Measurements from ENCODE around the gene CCDC30. TPM values are rescaled to one million over a fixed set of nuclear protein-coding genes. Genes with fewer than 3 reads are reported as not detected.
"Not testable (repeated sequence)": the region's sequence is repeated elsewhere in the genome, so short reads cannot be mapped to it uniquely, and the experiment has no call there.

The CCDC30 gene
- total and polyA plus RNA-seq, 10 of the 15 experiments (the other 5 are each of a cell fraction or from before 2014, with no cell fraction given) = 0.46 to 1.8 (median 1.0) TPM

DNA sequence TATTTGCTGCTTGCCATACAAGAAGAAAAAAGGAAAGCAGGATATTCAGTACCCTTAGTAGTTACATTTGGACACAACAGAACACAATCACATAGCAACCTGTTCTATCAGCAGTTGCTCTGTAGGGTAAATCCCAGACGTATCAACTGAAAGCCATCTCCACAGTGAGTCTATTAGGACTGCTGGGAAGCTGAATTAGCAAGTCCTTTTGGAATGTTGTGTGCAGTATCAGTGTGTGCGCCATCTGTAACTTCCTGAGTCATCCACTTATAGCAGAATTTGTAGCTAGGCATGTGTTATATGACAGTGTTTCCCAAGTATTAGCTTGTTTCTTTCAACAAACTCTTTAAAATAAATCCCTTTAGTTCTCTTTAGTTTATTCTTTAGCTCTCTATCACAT lies 21.3 kb downstream of the CCDC30 start (continued):
- TF ChIP-seq, protein P1, sequence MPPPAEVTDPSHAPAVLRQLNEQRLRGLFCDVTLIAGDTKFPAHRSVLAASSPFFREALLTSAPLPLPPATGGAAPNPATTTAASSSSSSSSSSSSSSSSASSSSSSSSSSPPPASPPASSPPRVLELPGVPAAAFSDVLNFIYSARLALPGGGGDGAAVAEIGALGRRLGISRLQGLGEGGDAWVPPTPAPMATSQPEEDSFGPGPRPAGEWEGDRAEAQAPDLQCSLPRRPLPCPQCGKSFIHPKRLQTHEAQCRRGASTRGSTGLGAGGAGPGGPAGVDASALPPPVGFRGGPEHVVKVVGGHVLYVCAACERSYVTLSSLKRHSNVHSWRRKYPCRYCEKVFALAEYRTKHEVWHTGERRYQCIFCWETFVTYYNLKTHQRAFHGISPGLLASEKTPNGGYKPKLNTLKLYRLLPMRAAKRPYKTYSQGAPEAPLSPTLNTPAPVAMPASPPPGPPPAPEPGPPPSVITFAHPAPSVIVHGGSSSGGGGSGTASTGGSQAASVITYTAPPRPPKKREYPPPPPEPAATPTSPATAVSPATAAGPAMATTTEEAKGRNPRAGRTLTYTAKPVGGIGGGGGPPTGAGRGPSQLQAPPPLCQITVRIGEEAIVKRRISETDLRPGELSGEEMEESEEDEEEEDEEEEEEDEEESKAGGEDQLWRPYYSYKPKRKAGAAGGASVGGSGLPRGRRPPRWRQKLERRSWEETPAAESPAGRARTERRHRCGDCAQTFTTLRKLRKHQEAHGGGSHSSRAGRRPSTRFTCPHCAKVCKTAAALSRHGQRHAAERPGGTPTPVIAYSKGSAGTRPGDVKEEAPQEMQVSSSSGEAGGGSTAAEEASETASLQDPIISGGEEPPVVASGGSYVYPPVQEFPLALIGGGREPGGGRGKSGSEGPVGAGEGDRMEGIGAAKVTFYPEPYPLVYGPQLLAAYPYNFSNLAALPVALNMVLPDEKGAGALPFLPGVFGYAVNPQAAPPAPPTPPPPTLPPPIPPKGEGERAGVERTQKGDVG (CRISPR knock-in tag; IDR thresholded peaks at IDR 0.05) = no peak

DNA sequence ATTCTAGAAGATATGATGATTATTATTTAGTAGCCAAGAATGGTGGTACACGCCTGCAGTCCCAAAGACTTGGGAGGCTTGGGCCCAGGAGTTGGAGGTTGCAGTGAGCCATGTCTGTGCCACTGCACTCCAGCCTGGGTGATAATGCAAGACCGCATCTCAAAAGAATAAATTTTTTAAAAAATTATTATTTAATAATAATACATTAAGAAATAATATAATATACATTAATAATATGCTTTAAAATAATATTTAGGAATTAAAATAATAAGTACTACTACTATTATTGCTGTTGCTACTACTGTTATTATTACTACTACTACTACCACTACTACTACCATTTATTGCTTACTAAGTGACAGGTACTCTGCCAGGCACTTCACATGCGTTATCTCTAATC lies 27.2 kb downstream of the CCDC30 start:
- Histone ChIP-seq H3K4me1 (ENCODE audit: control insufficient read depth, insufficient read depth, low read length) (no peaks in the 10 kb centered on the region), H3K9ac (ENCODE audit: control insufficient read depth, insufficient read depth, low read length) (no peak overlapping the region), H3K4me3 (no peak overlapping the region), H3K36me3 (ENCODE audit: control insufficient read depth in 2 of 2, insufficient read depth in 2 of 2, low read length in 1 of 2) (no peaks in the 10 kb centered on the region), H2AFZ (ENCODE audit: control insufficient read depth, low read depth, low read length) (no peak overlapping the region), H3K79me2 (ENCODE audit: control insufficient read depth, insufficient read depth, low read length) (no peaks in the 10 kb centered on the region), H3K9me3 (replicated peaks; ENCODE audit: control insufficient read depth, insufficient read depth, low read length) (no peaks in the 10 kb centered on the region), H3K27ac (ENCODE audit: control insufficient read depth, insufficient read depth) (no peak overlapping the region), H4K20me1 (ENCODE audit: control insufficient read depth, insufficient read depth) (no peaks in the 10 kb centered on the region), H3K4me2 (ENCODE audit: control insufficient read depth, insufficient read depth) (no peak overlapping the region), H3K27me3 (replicated peaks in 1 of 2; ENCODE audit: control insufficient read depth in 2 of 2, insufficient read depth in 2 of 2, low read length in 1 of 2) (no peaks in the 10 kb centered on the region)
- no TSS peak for BruUV-seq (replicated peaks)
- DNase-seq (ENCODE audit: low read depth, low spot score) (no peak), FAIRE-seq (no peak), ATAC-seq (no peak)
- in situ Hi-C loops (cut with MboI) = no loop called here
- intact Hi-C loops (cut with micrococcal nuclease; ENCODE audit: unreplicated experiment) = no loop called here
- ChIA-PET SMC1A (ENCODE audit: uncharacterized antibody, unreplicated experiment) (no interaction called here), CTCF (no interaction called here), POLR2A (no interaction called here), RAD21 (ENCODE audit: unreplicated experiment) (no interaction called here)
- TF ChIP-seq CEBPB (IDR thresholded peaks at IDR 0.05; ENCODE audit: borderline replicate concordance in 1 of 2, low read depth in 2 of 2, low read length in 2 of 2) (no peak), BMI1 (IDR thresholded peaks at IDR 0.05; ENCODE audit: borderline replicate concordance) (no peak), SUPT20H (IDR thresholded peaks at IDR 0.05; ENCODE audit: borderline replicate concordance, control insufficient read depth, low read depth, low read length) (no peak), POU2F2 (IDR thresholded peaks at IDR 0.05; ENCODE audit: borderline replicate concordance, low read depth, low read length) (no peak), SIN3A (IDR thresholded peaks at IDR 0.05; ENCODE audit: low read depth, low read length) (no peak), ZNF384 (IDR thresholded peaks at IDR 0.05; ENCODE audit: borderline replicate concordance, low read depth, low read length) (no peak), TCF7 (IDR thresholded peaks at IDR 0.05; ENCODE audit: borderline replicate concordance) (no peak)
- WGBS (ENCODE audit: insufficient coverage, insufficient replicate concordance, low lambda C conversion rate, missing lambda C conversion rate) = 70% methylated on average over 3 of the region's 3 CpGs

DNA sequence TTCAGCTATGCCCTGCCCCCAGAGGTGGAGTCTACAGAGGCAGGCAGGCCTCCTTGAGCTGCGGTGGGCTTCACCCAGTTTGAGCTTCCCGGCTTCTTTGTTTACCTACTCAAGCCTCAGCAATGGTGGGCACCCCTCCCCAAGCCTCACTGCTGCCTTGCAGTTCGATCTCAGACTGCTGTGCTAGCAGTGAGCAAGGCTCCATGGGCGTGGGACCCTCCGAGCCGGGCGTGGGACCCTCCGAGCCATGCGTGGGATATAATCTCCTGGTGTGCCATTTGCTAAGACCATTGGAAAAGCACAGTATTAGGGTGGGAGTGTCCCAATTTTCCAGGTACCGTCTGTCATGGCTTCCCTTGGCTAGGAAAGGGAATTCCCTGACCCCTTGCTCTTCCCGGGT lies 38.9 kb downstream of the CCDC30 start:
- in situ Hi-C loops (cut with MboI); BruUV-seq (replicated peaks); H3K4me3 ChIP-seq; H3K27me3 ChIP-seq (replicated peaks in 1 of 2; ENCODE audit: control insufficient read depth in 2 of 2, insufficient read depth in 2 of 2, low read length in 1 of 2); H3K9me3 ChIP-seq (replicated peaks; ENCODE audit: control insufficient read depth, insufficient read depth, low read length); RAD21 ChIA-PET (ENCODE audit: unreplicated experiment); ATAC-seq; H3K4me2 ChIP-seq (ENCODE audit: control insufficient read depth, insufficient read depth); DNase-seq (ENCODE audit: low read depth, low spot score); CTCF ChIA-PET; SMC1A ChIA-PET (ENCODE audit: uncharacterized antibody, unreplicated experiment); H3K4me1 ChIP-seq (ENCODE audit: control insufficient read depth, insufficient read depth, low read length); H3K9ac ChIP-seq (ENCODE audit: control insufficient read depth, insufficient read depth, low read length); H3K36me3 ChIP-seq (ENCODE audit: control insufficient read depth in 2 of 2, insufficient read depth in 2 of 2, low read length in 1 of 2); H3K27ac ChIP-seq (ENCODE audit: control insufficient read depth, insufficient read depth); H3K79me2 ChIP-seq (ENCODE audit: control insufficient read depth, insufficient read depth, low read length); H2AFZ ChIP-seq (ENCODE audit: control insufficient read depth, low read depth, low read length); FAIRE-seq; H4K20me1 ChIP-seq (ENCODE audit: control insufficient read depth, insufficient read depth); intact Hi-C loops (cut with micrococcal nuclease; ENCODE audit: unreplicated experiment); POLR2A ChIA-PET: not testable (repeated sequence)
- WGBS (ENCODE audit: insufficient coverage, insufficient replicate concordance, low lambda C conversion rate, missing lambda C conversion rate) = 70% methylated on average over 11 of the region's 11 CpGs

Data from GM12878 (cell line).